ENCODE data around the gene GAP43.
"Not testable (repeated sequence)": the region's sequence is repeated elsewhere in the genome, so short reads cannot be mapped to it uniquely, and the experiment has no call there.

Gene GAP43

GRCh38 chr3:115736341-115736740, 113.0 kb downstream of the GAP43 start:
- DNase-seq; H3K9me3 ChIP-seq (ENCODE audit: control insufficient read depth, low read length); H3K27me3 ChIP-seq (replicated peaks; ENCODE audit: control insufficient read depth, insufficient read depth, low read length, poor library complexity, severe bottlenecking); H3K4me3 ChIP-seq (ENCODE audit: insufficient read depth, low read depth, low read length, poor library complexity, severe bottlenecking); H3K4me1 ChIP-seq (ENCODE audit: control insufficient read depth, insufficient read depth, low read length, poor library complexity, severe bottlenecking); H3K36me3 ChIP-seq (ENCODE audit: control insufficient read depth, insufficient read depth, low read length); H3K27ac ChIP-seq (ENCODE audit: insufficient read depth, low read length, poor library complexity, severe bottlenecking): not testable (repeated sequence)

- no peaks in the 10 kb centered on the region for H3K36me3 ChIP-seq (ENCODE audit: control insufficient read depth, insufficient read depth, low read length)
- no peak for DNase-seq
- no peak overlapping the region for H3K4me3 ChIP-seq (ENCODE audit: insufficient read depth, low read depth, low read length, poor library complexity, severe bottlenecking)
- H3K4me1 ChIP-seq (ENCODE audit: control insufficient read depth, insufficient read depth, low read length, poor library complexity, severe bottlenecking), result no peaks in the 10 kb centered on the region
- H3K9me3 ChIP-seq (ENCODE audit: control insufficient read depth, low read length), result no peaks in the 10 kb centered on the region
- peaks cover 7% of the 10 kb centered on the region for H3K27me3 ChIP-seq (replicated peaks; ENCODE audit: control insufficient read depth, insufficient read depth, low read length, poor library complexity, severe bottlenecking)
- H3K27ac ChIP-seq (ENCODE audit: insufficient read depth, low read length, poor library complexity, severe bottlenecking), result no peak overlapping the region
Observed at GRCh38 chr3:115741650-115742049, 118.3 kb downstream of the GAP43 start.

GRCh38 chr3:115744516-115744915, 121.2 kb downstream of the GAP43 start:
- DNase-seq, result not testable (repeated sequence)

GRCh38 chr3:115752978-115753377, 129.7 kb downstream of the GAP43 start:
- H3K9me3 ChIP-seq (ENCODE audit: control insufficient read depth, low read length); H3K27ac ChIP-seq (ENCODE audit: insufficient read depth, low read length, poor library complexity, severe bottlenecking); H3K36me3 ChIP-seq (ENCODE audit: control insufficient read depth, insufficient read depth, low read length); H3K4me1 ChIP-seq (ENCODE audit: control insufficient read depth, insufficient read depth, low read length, poor library complexity, severe bottlenecking); H3K4me3 ChIP-seq (ENCODE audit: insufficient read depth, low read depth, low read length, poor library complexity, severe bottlenecking); H3K27me3 ChIP-seq (replicated peaks; ENCODE audit: control insufficient read depth, insufficient read depth, low read length, poor library complexity, severe bottlenecking); DNase-seq: not testable (repeated sequence)

More at GRCh38 chr3:115744516-115744915, 121.2 kb downstream of the GAP43 start:
- not testable (repeated sequence) for H3K27ac ChIP-seq (ENCODE audit: insufficient read depth, low read length, poor library complexity, severe bottlenecking); H3K4me1 ChIP-seq (ENCODE audit: control insufficient read depth, insufficient read depth, low read length, poor library complexity, severe bottlenecking); H3K4me3 ChIP-seq (ENCODE audit: insufficient read depth, low read depth, low read length, poor library complexity, severe bottlenecking); H3K27me3 ChIP-seq (replicated peaks; ENCODE audit: control insufficient read depth, insufficient read depth, low read length, poor library complexity, severe bottlenecking); H3K36me3 ChIP-seq (ENCODE audit: control insufficient read depth, insufficient read depth, low read length); H3K9me3 ChIP-seq (ENCODE audit: control insufficient read depth, low read length)

- Histone ChIP-seq H3K27ac (ENCODE audit: insufficient read depth, low read length, poor library complexity, severe bottlenecking) (no peak overlapping the region), H3K36me3 (ENCODE audit: control insufficient read depth, insufficient read depth, low read length) (no peaks in the 10 kb centered on the region), H3K9me3 (ENCODE audit: control insufficient read depth, low read length) (no peaks in the 10 kb centered on the region), H3K4me1 (ENCODE audit: control insufficient read depth, insufficient read depth, low read length, poor library complexity, severe bottlenecking) (no peaks in the 10 kb centered on the region), H3K27me3 (replicated peaks; ENCODE audit: control insufficient read depth, insufficient read depth, low read length, poor library complexity, severe bottlenecking) (no peaks in the 10 kb centered on the region), H3K4me3 (ENCODE audit: insufficient read depth, low read depth, low read length, poor library complexity, severe bottlenecking) (no peak overlapping the region)
- DNase-seq, result no peak
Observed at GRCh38 chr3:115758076-115758763, 134.9 kb downstream of the GAP43 start.

- no peaks in the 10 kb centered on the region for H3K36me3 ChIP-seq (ENCODE audit: control insufficient read depth, insufficient read depth, low read length)
- DNase-seq, result no peak
- H3K4me3 ChIP-seq (ENCODE audit: insufficient read depth, low read depth, low read length, poor library complexity, severe bottlenecking), result no peak overlapping the region
- no peaks in the 10 kb centered on the region for H3K9me3 ChIP-seq (ENCODE audit: control insufficient read depth, low read length)
- no peaks in the 10 kb centered on the region for H3K4me1 ChIP-seq (ENCODE audit: control insufficient read depth, insufficient read depth, low read length, poor library complexity, severe bottlenecking)
- H3K27me3 ChIP-seq (replicated peaks; ENCODE audit: control insufficient read depth, insufficient read depth, low read length, poor library complexity, severe bottlenecking), result no peaks in the 10 kb centered on the region
- no peak overlapping the region for H3K27ac ChIP-seq (ENCODE audit: insufficient read depth, low read length, poor library complexity, severe bottlenecking)
Observed at GRCh38 chr3:115760716-115761115, 137.4 kb downstream of the GAP43 start.

- H3K27ac ChIP-seq (ENCODE audit: insufficient read depth, low read length, poor library complexity, severe bottlenecking), result no peak overlapping the region
- no peak overlapping the region for H3K4me3 ChIP-seq (ENCODE audit: insufficient read depth, low read depth, low read length, poor library complexity, severe bottlenecking)
- H3K36me3 ChIP-seq (ENCODE audit: control insufficient read depth, insufficient read depth, low read length), result no peaks in the 10 kb centered on the region
- H3K9me3 ChIP-seq (ENCODE audit: control insufficient read depth, low read length), result no peaks in the 10 kb centered on the region
- no peaks in the 10 kb centered on the region for H3K4me1 ChIP-seq (ENCODE audit: control insufficient read depth, insufficient read depth, low read length, poor library complexity, severe bottlenecking)
- no peaks in the 10 kb centered on the region for H3K27me3 ChIP-seq (replicated peaks; ENCODE audit: control insufficient read depth, insufficient read depth, low read length, poor library complexity, severe bottlenecking)
- no peak for DNase-seq
Observed at GRCh38 chr3:115761927-115762305, 138.6 kb downstream of the GAP43 start.

- Histone ChIP-seq H3K27ac (ENCODE audit: insufficient read depth, low read length, poor library complexity, severe bottlenecking) (no peak overlapping the region), H3K4me3 (ENCODE audit: insufficient read depth, low read depth, low read length, poor library complexity, severe bottlenecking) (no peak overlapping the region), H3K4me1 (ENCODE audit: control insufficient read depth, insufficient read depth, low read length, poor library complexity, severe bottlenecking) (no peaks in the 10 kb centered on the region), H3K9me3 (ENCODE audit: control insufficient read depth, low read length) (no peaks in the 10 kb centered on the region), H3K36me3 (ENCODE audit: control insufficient read depth, insufficient read depth, low read length) (no peaks in the 10 kb centered on the region), H3K27me3 (replicated peaks; ENCODE audit: control insufficient read depth, insufficient read depth, low read length, poor library complexity, severe bottlenecking) (no peaks in the 10 kb centered on the region)
- no peak for DNase-seq
Observed at GRCh38 chr3:115766587-115767482, 143.5 kb downstream of the GAP43 start.

- DNase-seq, result no peak
- no peak overlapping the region for H3K4me3 ChIP-seq (ENCODE audit: insufficient read depth, low read depth, low read length, poor library complexity, severe bottlenecking)
- H3K4me1 ChIP-seq (ENCODE audit: control insufficient read depth, insufficient read depth, low read length, poor library complexity, severe bottlenecking), result no peaks in the 10 kb centered on the region
- H3K36me3 ChIP-seq (ENCODE audit: control insufficient read depth, insufficient read depth, low read length), result no peaks in the 10 kb centered on the region
- H3K27ac ChIP-seq (ENCODE audit: insufficient read depth, low read length, poor library complexity, severe bottlenecking), result no peak overlapping the region
- no peaks in the 10 kb centered on the region for H3K9me3 ChIP-seq (ENCODE audit: control insufficient read depth, low read length)
- H3K27me3 ChIP-seq (replicated peaks; ENCODE audit: control insufficient read depth, insufficient read depth, low read length, poor library complexity, severe bottlenecking), result no peaks in the 10 kb centered on the region
Observed at GRCh38 chr3:115768661-115769060, 145.4 kb downstream of the GAP43 start.

Measured in effector memory CD4-positive, alpha-beta T cell (primary cell).